Measurements from ENCODE around the gene FOXN3.

DNA sequence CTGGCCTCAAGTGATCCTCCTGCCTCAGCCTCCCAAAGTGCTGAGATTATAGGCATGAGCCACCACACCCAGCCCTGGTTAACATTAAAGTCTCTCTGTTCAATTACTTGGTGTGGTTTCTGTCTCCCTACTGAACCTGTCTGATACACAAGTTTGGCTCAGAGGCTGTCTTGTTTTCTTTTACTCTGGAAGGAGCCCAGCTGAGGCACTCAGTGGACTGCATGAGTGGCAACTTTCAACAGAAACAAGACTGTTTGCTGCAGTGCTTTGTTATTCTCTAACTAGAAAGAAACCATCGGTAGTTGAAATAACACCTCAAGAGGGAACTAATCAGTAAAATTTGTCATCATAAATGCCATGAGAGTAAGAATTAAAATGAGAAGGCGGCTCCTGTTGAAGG, 238.7 kb downstream of the FOXN3 start:
- TF ChIP-seq ARNT (IDR thresholded peaks at IDR 0.05) (no peak), ZNF384 (IDR thresholded peaks at IDR 0.05) (no peak), FOXM1 (IDR thresholded peaks at IDR 0.05; ENCODE audit: borderline replicate concordance) (no peak), LEF1 (IDR thresholded peaks at IDR 0.05; ENCODE audit: borderline replicate concordance) (no peak), FOXK2 (IDR thresholded peaks at IDR 0.05) (no peak), SP1 (IDR thresholded peaks at IDR 0.05) (no peak), CTBP1 (IDR thresholded peaks at IDR 0.05; ENCODE audit: borderline replicate concordance) (no peak), SUZ12 (IDR thresholded peaks at IDR 0.05) (no peak), ELF4 (IDR thresholded peaks at IDR 0.05) (no peak)
